ENCODE results near the gene LHX6. TPM values are rescaled to one million over a fixed set of nuclear protein-coding genes. Genes with fewer than 3 reads are reported as not detected.

Gene LHX6
- total and polyA plus RNA-seq, 2 experiments from 2014 or later: 1.0 to 1.2 TPM

DNA sequence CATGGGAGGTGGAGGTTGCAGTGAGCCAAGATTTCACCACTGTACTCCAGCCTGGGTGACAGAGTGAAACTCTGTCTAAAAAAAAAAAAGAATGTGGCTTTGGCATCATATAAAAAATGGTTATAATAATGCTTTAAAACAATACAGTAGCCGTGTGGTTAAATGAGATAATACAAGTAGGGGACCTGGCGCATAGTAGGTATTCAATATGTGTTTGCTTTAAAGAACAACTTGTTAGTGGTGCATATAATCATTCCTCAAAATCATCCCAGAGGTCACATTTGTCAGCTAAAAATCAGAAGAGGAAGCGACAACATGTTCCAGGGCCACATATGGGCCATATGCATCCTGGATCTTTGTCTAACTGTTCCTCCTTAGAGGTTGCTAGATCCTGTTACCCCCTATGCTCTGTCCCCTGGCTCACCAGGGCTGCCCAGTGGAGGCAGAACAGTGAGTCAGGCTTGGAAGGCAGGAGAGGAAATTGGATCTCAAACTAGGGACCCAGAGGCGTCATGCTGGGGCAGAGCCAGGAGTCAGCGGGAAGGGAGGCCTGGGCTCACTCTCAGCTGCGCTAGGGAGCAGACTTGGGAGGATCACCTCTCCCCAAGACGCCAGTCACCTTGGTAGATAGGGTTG, 27.7 kb downstream of the LHX6 start:
- Histone ChIP-seq H3K9me2 (ENCODE audit: insufficient read depth) (0 out of 2 replicates have a peak, but pooled peaks cover 5% of the 10 kb centered on the region), H3K36me3 (ENCODE audit: insufficient read depth) (no peaks in the 10 kb centered on the region), H2AFZ (no peak overlapping the region), H3K79me2 (replicated peaks; ENCODE audit: insufficient read depth) (no peaks in the 10 kb centered on the region), H3K4me2 (no peak overlapping the region), H3K4me3 (no peak overlapping the region), H4K20me1 (replicated peaks; ENCODE audit: insufficient read depth) (no peaks in the 10 kb centered on the region), H3F3A (replicated peaks; ENCODE audit: low read depth) (no peaks in the 10 kb centered on the region), H3K27ac (ENCODE audit: low read depth) (no peak overlapping the region), H3K27me3 (ENCODE audit: insufficient read depth) (no peaks in the 10 kb centered on the region), H3K4me1 (ENCODE audit: insufficient read depth) (peaks cover 13% of the 10 kb centered on the region)
- Mint-ChIP-seq H3K36me3 (ENCODE audit: low read depth) (no peaks in the 10 kb centered on the region), H3K4me3 (no peak overlapping the region), H3K4me1 (peaks cover 20% of the 10 kb centered on the region), H3K27me3 (ENCODE audit: insufficient read depth, low read depth, poor library complexity) (peaks cover 4% of the 10 kb centered on the region), H3K9me3 (no peaks in the 10 kb centered on the region; the same call in 2 of the 3 replicates), H3K27ac (no peak overlapping the region)
- DNase-seq (ENCODE audit: low spot score): no peak
- no peak for ATAC-seq
- no peak for TF ChIP-seq STAT1 (IDR thresholded peaks at IDR 0.05; ENCODE audit: unreplicated experiment)
- no peak for TF ChIP-seq JUNB (IDR thresholded peaks at IDR 0.05; ENCODE audit: unreplicated experiment)
- no peak for TF ChIP-seq EZH2 (IDR thresholded peaks at IDR 0.05; ENCODE audit: low read depth, unreplicated experiment)
- TF ChIP-seq ZNF331 (CRISPR knock-in tag; IDR thresholded peaks at IDR 0.05; ENCODE audit: low read depth): no peak
- no peak for TF ChIP-seq ZNF114 (CRISPR knock-in tag; IDR thresholded peaks at IDR 0.05)
- TF ChIP-seq CREB1 (CRISPR knock-in tag; IDR thresholded peaks at IDR 0.05; ENCODE audit: low read depth): no peak
- TF ChIP-seq, protein P1, sequence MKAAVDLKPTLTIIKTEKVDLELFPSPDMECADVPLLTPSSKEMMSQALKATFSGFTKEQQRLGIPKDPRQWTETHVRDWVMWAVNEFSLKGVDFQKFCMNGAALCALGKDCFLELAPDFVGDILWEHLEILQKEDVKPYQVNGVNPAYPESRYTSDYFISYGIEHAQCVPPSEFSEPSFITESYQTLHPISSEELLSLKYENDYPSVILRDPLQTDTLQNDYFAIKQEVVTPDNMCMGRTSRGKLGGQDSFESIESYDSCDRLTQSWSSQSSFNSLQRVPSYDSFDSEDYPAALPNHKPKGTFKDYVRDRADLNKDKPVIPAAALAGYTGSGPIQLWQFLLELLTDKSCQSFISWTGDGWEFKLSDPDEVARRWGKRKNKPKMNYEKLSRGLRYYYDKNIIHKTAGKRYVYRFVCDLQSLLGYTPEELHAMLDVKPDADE (IDR thresholded peaks at IDR 0.05): no peak
- TF ChIP-seq, protein P2, sequence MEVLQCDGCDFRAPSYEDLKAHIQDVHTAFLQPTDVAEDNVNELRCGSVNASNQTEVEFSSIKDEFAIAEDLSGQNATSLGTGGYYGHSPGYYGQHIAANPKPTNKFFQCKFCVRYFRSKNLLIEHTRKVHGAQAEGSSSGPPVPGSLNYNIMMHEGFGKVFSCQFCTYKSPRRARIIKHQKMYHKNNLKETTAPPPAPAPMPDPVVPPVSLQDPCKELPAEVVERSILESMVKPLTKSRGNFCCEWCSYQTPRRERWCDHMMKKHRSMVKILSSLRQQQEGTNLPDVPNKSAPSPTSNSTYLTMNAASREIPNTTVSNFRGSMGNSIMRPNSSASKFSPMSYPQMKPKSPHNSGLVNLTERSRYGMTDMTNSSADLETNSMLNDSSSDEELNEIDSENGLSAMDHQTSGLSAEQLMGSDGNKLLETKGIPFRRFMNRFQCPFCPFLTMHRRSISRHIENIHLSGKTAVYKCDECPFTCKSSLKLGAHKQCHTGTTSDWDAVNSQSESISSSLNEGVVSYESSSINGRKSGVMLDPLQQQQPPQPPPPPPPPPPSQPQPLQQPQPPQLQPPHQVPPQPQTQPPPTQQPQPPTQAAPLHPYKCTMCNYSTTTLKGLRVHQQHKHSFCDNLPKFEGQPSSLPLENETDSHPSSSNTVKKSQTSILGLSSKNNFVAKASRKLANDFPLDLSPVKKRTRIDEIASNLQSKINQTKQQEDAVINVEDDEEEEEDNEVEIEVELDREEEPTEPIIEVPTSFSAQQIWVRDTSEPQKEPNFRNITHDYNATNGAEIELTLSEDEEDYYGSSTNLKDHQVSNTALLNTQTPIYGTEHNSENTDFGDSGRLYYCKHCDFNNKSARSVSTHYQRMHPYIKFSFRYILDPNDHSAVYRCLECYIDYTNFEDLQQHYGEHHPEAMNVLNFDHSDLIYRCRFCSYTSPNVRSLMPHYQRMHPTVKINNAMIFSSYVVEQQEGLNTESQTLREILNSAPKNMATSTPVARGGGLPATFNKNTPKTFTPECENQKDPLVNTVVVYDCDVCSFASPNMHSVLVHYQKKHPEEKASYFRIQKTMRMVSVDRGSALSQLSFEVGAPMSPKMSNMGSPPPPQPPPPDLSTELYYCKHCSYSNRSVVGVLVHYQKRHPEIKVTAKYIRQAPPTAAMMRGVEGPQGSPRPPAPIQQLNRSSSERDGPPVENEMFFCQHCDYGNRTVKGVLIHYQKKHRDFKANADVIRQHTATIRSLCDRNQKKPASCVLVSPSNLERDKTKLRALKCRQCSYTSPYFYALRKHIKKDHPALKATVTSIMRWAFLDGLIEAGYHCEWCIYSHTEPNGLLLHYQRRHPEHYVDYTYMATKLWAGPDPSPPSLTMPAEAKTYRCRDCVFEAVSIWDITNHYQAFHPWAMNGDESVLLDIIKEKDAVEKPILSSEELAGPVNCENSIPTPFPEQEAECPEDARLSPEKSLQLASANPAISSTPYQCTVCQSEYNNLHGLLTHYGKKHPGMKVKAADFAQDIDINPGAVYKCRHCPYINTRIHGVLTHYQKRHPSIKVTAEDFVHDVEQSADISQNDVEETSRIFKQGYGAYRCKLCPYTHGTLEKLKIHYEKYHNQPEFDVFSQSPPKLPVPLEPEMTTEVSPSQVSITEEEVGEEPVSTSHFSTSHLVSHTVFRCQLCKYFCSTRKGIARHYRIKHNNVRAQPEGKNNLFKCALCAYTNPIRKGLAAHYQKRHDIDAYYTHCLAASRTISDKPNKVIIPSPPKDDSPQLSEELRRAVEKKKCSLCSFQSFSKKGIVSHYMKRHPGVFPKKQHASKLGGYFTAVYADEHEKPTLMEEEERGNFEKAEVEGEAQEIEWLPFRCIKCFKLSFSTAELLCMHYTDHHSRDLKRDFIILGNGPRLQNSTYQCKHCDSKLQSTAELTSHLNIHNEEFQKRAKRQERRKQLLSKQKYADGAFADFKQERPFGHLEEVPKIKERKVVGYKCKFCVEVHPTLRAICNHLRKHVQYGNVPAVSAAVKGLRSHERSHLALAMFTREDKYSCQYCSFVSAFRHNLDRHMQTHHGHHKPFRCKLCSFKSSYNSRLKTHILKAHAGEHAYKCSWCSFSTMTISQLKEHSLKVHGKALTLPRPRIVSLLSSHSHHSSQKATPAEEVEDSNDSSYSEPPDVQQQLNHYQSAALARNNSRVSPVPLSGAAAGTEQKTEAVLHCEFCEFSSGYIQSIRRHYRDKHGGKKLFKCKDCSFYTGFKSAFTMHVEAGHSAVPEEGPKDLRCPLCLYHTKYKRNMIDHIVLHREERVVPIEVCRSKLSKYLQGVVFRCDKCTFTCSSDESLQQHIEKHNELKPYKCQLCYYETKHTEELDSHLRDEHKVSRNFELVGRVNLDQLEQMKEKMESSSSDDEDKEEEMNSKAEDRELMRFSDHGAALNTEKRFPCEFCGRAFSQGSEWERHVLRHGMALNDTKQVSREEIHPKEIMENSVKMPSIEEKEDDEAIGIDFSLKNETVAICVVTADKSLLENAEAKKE (CRISPR knock-in tag; IDR thresholded peaks at IDR 0.05): no peak
- no peak for TF ChIP-seq EZH2phosphoT487 (IDR thresholded peaks at IDR 0.05; ENCODE audit: unreplicated experiment)
- TF ChIP-seq, protein P3, sequence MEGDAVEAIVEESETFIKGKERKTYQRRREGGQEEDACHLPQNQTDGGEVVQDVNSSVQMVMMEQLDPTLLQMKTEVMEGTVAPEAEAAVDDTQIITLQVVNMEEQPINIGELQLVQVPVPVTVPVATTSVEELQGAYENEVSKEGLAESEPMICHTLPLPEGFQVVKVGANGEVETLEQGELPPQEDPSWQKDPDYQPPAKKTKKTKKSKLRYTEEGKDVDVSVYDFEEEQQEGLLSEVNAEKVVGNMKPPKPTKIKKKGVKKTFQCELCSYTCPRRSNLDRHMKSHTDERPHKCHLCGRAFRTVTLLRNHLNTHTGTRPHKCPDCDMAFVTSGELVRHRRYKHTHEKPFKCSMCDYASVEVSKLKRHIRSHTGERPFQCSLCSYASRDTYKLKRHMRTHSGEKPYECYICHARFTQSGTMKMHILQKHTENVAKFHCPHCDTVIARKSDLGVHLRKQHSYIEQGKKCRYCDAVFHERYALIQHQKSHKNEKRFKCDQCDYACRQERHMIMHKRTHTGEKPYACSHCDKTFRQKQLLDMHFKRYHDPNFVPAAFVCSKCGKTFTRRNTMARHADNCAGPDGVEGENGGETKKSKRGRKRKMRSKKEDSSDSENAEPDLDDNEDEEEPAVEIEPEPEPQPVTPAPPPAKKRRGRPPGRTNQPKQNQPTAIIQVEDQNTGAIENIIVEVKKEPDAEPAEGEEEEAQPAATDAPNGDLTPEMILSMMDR (conservative IDR thresholded peaks at IDR 0.05; ENCODE audit: low read depth in 2 of 2): no peak

Data from GM23338 (cell line).